Measurements from ENCODE around the gene VSTM2A.

- TF ChIP-seq ZNF70 (CRISPR knock-in tag; IDR thresholded peaks at IDR 0.05): no peak
- TF ChIP-seq TCF4 (CRISPR knock-in tag; IDR thresholded peaks at IDR 0.05; ENCODE audit: borderline replicate concordance): no peak
- no peak for TF ChIP-seq PATZ1 (CRISPR knock-in tag; IDR thresholded peaks at IDR 0.05; ENCODE audit: borderline replicate concordance)
- no peak for TF ChIP-seq ZFP30 (CRISPR knock-in tag; IDR thresholded peaks at IDR 0.05)
- no peak for TF ChIP-seq BACH2 (CRISPR knock-in tag; IDR thresholded peaks at IDR 0.05; ENCODE audit: borderline replicate concordance)
Measured at GRCh38 chr7:54543051-54543488, 895 bp downstream of the VSTM2A start.
